Thoracic aorta (tissue), 2 donors: Measurements from ENCODE around the gene TNNC2. TPM values are rescaled to one million over a fixed set of nuclear protein-coding genes. Genes with fewer than 3 reads are reported as not detected.
"Not testable (repeated sequence)": the region's sequence is repeated elsewhere in the genome, so short reads cannot be mapped to it uniquely, and the experiment has no call there.

Experiments used
- ATAC-seq: fragments of 150-250 bp; one replicate; pipeline ENCODE4 v1.8.0; 2017; ENCODE audit warnings: low read depth; ENCODE audit not compliant: insufficient number of reproducible peaks, low FRiP score
- DNase-seq: peaks from one replicate; pipeline ENCODE4 v3.0.0-alpha.2; 2020; ENCODE audit warnings: low spot score
- H3K27ac ChIP-seq, 2 donors: fragments of 200-600 bp; sonication (generic); 1 replicate in 1 of 2; 2 replicates in 1 of 2; pipeline ENCODE4 v1.5.1; 2016; ENCODE audit warnings: mild to moderate bottlenecking in 2 of 2, moderate library complexity in 2 of 2
- H3K27me3 ChIP-seq: fragments of 200-600 bp; sonication (generic); replicated peaks from 2 replicates; pipeline ENCODE4 v1.6.0; 2016; ENCODE audit warnings: mild to moderate bottlenecking; ENCODE audit not compliant: insufficient read depth
- H3K36me3 ChIP-seq: fragments of 200-600 bp; sonication (generic); one replicate; pipeline ENCODE4 v1.5.1; 2016
- H3K4me1 ChIP-seq, 2 donors: fragments of 200-600 bp; sonication (generic); 1 replicate in 1 of 2; 2 replicates in 1 of 2; pipeline versions ENCODE4 v1.5.1 to v1.6.0; 2016; ENCODE audit warnings: low read depth in 2 of 2, mild to moderate bottlenecking in 1 of 2; ENCODE audit not compliant: control insufficient read depth in 1 of 2
- H3K4me3 ChIP-seq: fragments of 200-600 bp; sonication (generic); 2 replicates; pipeline ENCODE4 v1.5.1; 2016; ENCODE audit warnings: mild to moderate bottlenecking
- H3K9me3 ChIP-seq: fragments of 200-600 bp; sonication (generic); 2 replicates; pipeline ENCODE4 v1.5.1; 2016
- CTCF ChIP-seq: fragments of 200-600 bp; sonication (generic); IDR thresholded peaks from one replicate; pipeline ENCODE4 v1.5.1; 2019; ENCODE audit warnings: antibody characterized with exemption
- total RNA-seq, 2 donors: library from RNA; depleted of rRNA; stranded (reverse); fragments of >200 nt; gene quantifications; one replicate each; pipeline versions ENCODE4 v1.1.0 to v1.2.3, GENCODE V29; 2016

Gene TNNC2
- total RNA-seq, 2 donors from 2014 or later: not detected

DNA sequence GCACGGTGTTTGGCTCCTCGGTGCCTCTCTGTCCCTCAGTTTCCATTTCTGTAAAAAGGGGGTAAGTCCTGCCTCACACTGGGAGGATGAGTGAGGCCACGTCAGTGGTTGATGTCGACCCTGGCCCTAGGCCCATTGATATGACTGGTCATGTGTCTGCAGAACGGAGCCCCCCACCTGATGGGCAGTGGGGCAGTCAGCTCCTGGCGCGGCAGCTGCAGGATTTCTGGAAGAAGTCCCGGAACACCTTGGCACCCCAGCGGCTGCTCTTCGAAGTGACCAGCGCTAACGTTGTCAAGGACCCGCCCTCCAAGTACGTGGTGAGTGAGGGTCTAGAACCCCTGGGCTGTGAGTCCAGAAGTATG is 7.7 kb upstream of the TNNC2 start:
- TF ChIP-seq CTCF: no peak
- DNase-seq: no peak
- no peak for ATAC-seq
- Histone ChIP-seq H3K27me3 (no peaks in the 10 kb centered on the region), H3K27ac (peak overlapping the region; percentile 93 to 98), H3K9me3 (no peaks in the 10 kb centered on the region), H3K36me3 (peaks cover 8% of the 10 kb centered on the region), H3K4me1 (peaks cover 18 to 45% of the 10 kb centered on the region in 2 donors), H3K4me3 (peak overlapping the region; percentile 95)

- H3K36me3 ChIP-seq: peaks cover 7% of the 10 kb centered on the region
- H3K27ac ChIP-seq: peak overlapping the region; percentile 93 to 98
- peak; percentile 0 for TF ChIP-seq CTCF
- H3K4me3 ChIP-seq: peak overlapping the region; percentile 95
- H3K4me1 ChIP-seq: peaks cover 18 to 50% of the 10 kb centered on the region in 2 donors
- ATAC-seq: peak; percentile 63
- H3K9me3 ChIP-seq: no peaks in the 10 kb centered on the region
- DNase-seq: no peak
- no peaks in the 10 kb centered on the region for H3K27me3 ChIP-seq
Measured at GRCh38 chr20:45833883-45834796, 7.0 kb upstream of the TNNC2 start.

GRCh38 chr20:45833030-45833882 is 6.1 kb upstream of the TNNC2 start, which contains the start of gene SNX21:
SNX21 (plus strand) TSS chr20:45833799; CDS start chr20:45833920, 121 bp downstream.
- no peaks in the 10 kb centered on the region for H3K9me3 ChIP-seq
- no peak for TF ChIP-seq CTCF
- H3K27me3 ChIP-seq: no peaks in the 10 kb centered on the region
- H3K36me3 ChIP-seq: peaks cover 7% of the 10 kb centered on the region
- peak; percentile 68 for DNase-seq
- H3K27ac ChIP-seq: peak within 1 kb of the TSS; percentile 93 to 98
- peak within 1 kb of the TSS; percentile 95 for H3K4me3 ChIP-seq
- H3K4me1 ChIP-seq: peaks cover 23 to 54% of the 10 kb centered on the region in 2 donors
- ATAC-seq: peak; percentile 52

- Histone ChIP-seq H3K27me3 (no peaks in the 10 kb centered on the region), H3K27ac (peak overlapping the region; percentile 93 to 98), H3K36me3 (peaks cover 7% of the 10 kb centered on the region), H3K4me1 (peaks cover 26 to 59% of the 10 kb centered on the region in 2 donors), H3K9me3 (no peaks in the 10 kb centered on the region), H3K4me3 (peak overlapping the region; percentile 95)
- TF ChIP-seq CTCF: no peak
- no peak for DNase-seq
- no peak for ATAC-seq
Measured at GRCh38 chr20:45832619-45833018, 5.5 kb upstream of the TNNC2 start.

DNA sequence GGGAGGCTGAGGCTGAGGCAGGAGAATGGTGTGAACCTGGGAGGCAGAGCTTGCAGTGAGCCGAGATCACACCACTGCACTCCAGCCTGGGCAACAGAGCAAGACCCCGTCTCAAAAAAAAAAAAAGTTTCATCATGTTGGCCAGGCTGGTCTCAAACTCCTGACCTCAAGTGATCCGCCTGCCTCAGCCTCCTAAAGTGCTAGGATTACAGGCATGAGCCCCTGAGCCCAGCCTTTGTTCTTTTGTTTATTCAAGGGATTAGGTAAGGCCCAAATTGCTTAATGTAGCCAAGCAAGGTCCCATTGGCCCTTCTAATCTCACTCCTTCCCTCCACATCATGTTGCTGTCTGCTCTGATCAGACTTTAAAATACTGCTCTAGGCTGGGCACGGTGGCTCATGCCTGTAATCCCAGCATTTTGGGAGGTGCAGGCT is 2.6 kb upstream of the TNNC2 start:
- Histone ChIP-seq H3K4me1 (peaks cover 28 to 59% of the 10 kb centered on the region in 2 donors), H3K27ac (peak overlapping the region; percentile 84 to 91)
- not testable (repeated sequence) for H3K4me3 ChIP-seq, H3K36me3 ChIP-seq, DNase-seq, ATAC-seq, H3K9me3 ChIP-seq, H3K27me3 ChIP-seq
